Stimulated activated CD8-positive, alpha-beta memory T cell treated with anti-CD3 and anti-CD28 coated beads, Interleukin-7, amount 100 ng/mL, for 4 hours (primary cell): Measurements from ENCODE around the gene GIPC2.
"Not testable (repeated sequence)": the region's sequence is repeated elsewhere in the genome, so short reads cannot be mapped to it uniquely, and the experiment has no call there.

ENCODE experiments used
- DNase-seq, 2 donors: peaks; one replicate each; pipeline ENCODE4 v3.0.0-alpha.2; 2020; ENCODE audit warnings: low read depth in 2 of 2

Gene GIPC2

DNA sequence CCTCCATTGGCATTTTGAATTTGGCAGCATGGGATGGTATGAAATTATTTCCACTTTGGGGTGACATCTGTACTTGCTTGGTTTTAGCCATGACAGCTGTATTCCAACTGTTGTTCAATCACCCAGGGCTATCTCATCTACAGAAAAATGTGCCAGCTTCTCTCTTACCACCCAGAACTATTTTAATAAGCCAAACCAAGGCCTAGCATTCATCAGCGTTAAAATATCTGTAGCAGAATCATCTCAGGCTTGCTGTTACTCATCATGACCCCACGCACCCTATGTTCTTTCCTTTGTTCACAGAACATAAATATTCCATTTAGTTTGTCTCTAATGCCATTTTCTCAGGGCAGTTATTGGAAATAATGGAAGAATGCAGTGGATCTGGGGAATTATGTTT lies 49.8 kb downstream of the GIPC2 start:
- DNase-seq = no peak

- DNase-seq = no peak
Measured at GRCh38 chr1:78096017-78096416, 50.3 kb downstream of the GIPC2 start.

DNA sequence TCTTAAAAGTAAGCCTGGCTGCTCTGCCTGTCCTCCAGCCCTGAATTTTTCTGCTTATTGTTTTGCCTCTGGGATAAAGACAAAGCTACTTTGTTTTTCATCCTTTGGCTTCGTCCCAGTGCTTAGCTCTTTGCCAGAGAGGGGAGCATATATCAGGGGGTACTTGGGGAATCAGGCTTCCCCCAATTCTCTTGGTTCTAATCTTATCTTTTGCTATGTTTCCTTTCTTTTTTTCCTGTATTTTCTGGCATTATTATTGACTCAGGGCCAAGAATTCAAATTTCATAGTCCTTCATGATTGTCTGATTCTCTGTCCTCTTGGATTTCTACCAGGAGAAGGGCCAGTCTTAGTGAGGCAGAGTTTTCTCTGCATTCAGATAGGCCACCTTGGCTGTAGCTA lies 51.2 kb downstream of the GIPC2 start:
- DNase-seq = no peak

DNA sequence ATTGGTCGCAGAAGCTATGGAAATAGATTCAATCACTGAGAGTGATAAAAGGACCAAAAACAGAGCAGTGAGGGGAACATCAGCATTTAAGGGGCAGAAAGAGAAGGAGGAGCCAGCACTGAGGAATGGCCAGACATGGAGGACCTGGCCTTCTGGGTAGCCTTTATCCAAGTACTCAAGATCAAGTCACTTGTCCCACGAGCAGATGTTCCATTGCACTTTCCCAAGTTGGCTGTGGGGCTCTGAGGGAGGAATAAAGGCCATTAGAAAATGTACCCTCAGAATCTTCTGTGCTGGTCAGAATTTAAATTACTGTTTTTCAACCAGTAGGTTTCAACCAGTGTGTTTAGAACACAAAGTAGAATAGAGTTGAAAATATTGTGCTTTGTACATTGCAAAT lies 55.3 kb downstream of the GIPC2 start:
- DNase-seq = no peak

GRCh38 chr1:78101514-78101913 lies 55.7 kb downstream of the GIPC2 start:
- no peak for DNase-seq

GRCh38 chr1:78102082-78102481 lies 56.3 kb downstream of the GIPC2 start:
- no peak for DNase-seq

GRCh38 chr1:78102916-78103315 lies 57.1 kb downstream of the GIPC2 start:
- no peak for DNase-seq

GRCh38 chr1:78104322-78104721 lies 58.6 kb downstream of the GIPC2 start:
- no peak for DNase-seq

DNA sequence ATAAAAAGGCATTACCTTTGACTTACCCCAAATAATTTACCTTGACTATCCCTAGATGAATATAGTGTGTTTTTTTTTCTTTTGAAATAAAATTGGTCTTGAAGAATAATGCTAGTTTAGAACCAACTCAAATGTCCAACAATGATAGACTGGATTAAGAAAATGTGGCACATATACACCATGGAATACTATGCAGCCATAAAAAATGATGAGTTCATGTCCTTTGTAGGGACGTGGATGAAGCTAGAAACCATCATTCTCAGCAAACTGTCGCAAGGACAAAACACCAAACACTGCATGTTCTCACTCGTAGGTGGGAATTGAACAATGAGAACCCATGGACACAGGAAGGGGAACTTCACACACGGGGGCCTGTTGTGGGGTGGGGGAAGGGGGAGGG lies 63.9 kb downstream of the GIPC2 start:
- DNase-seq = not testable (repeated sequence)

GRCh38 chr1:78113156-78113916 lies 67.6 kb downstream of the GIPC2 start:
- no peak for DNase-seq

DNA sequence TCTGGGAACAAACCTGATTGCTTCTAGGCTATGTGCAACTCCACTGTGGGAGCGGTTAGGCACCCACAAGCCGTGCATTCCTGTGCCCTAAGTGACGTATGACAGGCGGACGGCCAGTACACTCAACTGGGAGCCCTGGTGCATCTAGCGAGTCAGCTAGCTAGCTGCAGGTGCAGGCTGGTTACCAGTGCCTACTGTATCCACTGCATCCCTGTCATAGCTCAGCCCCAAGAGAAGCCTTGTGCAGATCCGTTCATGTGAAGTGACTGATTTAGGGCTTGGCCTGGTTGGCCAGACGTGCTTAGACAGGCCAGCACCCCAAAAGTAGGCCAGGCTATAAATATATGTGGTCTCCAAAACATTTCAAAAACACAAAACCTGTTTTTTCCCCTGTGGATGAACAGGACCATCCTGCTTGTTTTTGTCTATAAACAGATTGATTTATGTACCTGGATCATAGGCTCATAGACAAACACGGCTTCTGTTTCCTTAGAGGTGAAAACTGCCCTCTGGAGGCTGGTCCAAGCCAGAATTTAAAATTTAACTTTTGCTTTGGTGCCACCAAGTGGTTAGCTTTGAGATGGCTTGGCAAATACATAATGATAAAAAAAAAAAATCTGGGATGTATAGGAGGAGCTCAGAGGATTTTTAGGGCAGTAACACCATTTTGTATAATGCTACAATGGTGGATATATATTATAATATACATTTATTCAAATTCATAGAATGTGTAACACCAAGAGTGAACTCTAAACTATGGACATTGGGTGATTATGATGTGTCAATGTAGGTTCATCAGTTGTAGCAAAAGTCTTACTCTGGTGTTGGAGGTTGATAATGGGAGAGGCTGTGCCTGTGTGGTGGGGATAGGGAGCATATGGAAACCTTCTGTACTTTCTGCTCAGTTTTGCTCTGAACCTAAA lies 68.5 kb downstream of the GIPC2 start:
- DNase-seq = peak; percentile 14 to 16

DNA sequence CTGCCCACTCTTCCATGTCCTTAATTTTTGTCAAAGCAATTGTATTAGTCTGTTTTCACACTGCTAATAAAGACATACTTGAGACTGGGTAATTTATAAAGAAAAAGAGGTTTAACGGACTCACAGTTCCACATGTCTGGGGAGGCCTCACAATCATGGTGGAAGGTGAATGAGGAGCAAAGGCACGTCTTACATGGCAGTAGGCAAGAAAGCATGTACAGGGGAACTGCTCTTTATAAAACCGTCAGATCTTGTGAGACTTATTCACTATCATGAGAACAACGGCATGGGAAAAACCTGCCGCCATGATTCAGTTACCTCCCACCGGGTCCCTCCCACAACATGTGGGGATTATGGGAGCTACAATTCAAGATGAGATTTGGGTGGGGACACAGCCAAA lies 74.7 kb downstream of the GIPC2 start:
- not testable (repeated sequence) for DNase-seq

DNA sequence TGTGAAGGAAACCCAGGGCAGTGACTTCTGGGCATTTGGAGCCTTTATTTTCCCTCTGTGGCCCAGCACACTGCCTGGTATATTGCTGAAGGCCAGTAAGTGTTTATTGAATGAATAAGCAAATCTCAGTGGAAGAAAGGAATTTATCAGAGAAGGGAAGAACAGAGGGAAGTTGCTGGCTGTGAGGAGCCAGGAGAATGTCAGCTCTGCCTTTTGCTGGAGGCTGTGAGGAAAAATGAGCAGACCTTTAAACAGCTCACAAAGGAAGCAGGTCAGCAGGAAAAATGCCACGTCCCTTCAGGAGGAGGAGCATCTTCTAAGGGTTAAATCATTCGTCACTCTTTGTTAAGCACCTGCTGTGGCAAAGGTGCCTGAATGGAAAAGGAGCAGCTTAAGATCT lies 75.9 kb downstream of the GIPC2 start:
- no peak for DNase-seq

GRCh38 chr1:78122389-78122788 lies 76.6 kb downstream of the GIPC2 start:
- no peak for DNase-seq

DNA sequence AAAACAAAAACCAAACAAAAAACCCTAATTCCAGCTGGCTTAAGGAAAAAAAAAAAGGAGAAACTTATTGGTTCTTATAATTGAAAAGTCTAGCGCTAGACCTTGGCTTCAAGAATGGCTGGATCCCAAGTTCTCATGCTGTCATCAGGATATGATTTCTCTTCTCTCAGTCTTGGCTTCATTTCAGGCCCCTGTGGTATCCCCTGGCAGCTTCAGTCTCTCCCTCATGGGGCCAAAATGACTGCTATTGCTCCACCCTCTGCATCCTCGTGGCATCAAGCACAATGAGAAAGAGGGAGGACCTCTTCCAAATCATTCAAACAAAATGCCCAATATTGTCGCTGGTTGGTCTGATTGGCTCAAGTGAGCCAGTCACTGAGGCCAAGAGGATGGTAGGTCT lies 80.7 kb downstream of the GIPC2 start:
- DNase-seq = no peak

DNA sequence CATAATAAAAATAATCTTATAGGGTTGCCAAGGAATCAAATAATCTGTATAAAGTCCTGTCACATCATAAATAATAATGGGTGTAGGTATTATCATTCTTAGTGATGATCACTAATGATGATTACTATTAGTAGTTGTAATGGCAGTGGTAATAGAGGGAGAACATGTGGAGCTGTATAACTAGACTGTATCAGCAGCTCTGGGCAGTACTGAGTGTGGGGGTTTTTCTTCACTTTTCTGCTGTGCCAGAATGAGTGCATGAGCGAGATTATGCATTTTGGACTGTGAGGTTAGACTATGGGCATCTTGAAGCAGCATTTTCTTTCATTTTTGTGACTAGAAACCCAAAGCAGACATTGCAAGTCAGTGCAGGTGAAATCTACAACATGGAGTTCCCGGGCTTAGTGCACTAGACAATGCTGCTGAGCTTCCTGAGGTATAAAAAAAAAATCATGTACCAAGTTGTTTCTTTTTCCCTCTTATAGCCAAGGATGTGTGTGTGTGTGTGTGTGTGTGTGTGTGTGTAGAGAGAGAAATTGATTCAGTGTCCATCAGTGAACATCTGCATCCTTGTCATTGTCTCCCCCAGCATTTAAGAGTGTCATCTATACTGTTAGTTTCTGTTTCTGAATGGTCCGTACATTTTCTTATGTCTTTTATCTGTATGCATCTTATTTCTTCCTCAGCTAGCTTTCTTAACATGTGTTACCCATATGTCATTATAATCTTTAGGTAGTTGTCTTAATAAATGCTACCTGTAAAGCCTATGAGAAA lies 86.6 kb downstream of the GIPC2 start:
- no peak for DNase-seq

- no peak for DNase-seq
Measured at GRCh38 chr1:78132948-78133322, 87.2 kb downstream of the GIPC2 start.

DNA sequence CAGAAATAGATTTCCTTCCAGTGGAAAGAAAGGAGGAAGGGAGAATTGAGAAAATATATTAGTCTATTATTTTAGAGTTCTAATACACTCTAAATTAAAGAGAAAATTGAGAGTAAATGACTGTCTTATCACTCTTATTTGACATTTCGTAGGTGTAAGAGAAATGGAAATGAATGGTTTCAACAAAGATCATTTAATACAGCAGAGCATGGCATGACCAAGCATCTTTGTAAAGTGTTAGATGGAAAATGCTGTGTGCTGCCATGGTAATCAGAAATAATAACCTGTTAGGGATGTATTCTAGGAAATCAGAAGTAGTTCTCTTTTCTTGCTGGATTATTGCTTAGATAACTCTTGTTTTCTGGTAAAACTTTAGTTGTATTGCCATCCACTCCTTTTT lies 90.9 kb downstream of the GIPC2 start:
- DNase-seq = no peak

DNA sequence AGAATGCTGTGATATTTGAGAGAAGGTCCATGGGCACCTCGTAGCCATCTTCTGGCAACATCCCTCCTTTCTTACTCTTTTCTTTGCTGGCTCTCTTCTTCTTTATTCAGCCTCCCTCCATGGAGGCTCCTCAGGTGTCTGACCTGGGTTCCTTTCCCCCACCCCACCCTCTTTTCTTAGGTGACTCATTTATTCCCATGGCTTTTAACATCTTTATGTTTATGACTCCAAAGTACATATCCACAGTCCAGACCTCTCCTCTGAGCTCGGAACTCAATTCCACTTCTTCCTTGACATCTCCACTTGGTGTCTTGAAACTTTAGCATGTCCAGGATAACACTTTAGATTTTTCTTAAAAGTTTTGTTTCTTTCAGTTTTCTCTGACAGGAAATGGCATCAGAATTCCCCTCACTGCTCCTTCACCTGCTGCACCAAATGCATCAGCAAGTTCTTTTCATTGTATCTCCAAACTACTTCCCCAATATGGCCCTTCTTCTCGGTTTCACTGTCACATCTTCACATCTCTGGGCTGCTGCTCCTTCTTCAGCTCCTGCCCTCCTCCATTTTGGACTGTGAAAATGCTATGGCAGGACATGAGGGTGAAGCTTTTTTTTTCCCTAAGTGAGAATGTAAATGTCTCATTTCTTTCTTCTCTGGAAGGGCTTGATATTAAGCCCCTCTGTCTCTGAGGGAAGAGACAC lies 95.9 kb downstream of the GIPC2 start:
- no peak for DNase-seq

DNA sequence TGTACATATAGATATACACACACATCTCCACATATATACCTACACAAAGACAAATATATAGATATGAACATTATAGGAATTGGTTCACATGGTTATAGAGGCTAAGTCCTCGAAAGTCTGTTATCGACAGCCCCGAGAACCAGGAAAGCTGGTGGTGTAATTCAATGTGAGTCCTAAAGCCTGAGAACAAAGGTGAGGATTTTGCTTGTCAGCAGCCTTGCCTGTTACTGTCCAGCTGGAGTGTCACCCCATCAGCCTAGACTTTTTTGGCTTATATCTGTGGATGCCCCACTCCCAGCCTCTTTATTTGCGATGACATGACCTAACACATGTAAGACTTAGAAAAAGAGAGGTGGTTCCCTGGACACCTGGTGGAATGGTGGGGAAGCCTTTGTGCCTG lies 97.0 kb downstream of the GIPC2 start:
- no peak for DNase-seq

DNA sequence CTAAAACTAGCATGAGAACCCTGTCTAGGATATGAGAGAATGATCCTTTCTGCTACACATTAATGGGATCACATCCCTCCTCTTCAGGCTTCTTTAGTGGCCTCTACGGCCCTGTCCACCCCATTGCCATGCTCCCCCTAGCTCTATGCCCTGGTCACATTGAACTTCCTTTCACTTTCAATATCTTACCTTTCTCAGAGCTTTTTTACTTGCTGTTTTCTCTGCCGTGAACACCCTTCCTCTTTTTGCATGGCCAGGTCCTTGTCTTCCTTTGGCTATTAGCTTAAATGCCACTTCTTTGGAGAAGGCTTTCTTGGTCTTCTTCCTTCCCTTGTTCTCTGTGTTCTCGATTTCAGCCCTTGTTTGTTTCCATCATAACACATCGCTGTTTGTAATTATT lies 97.4 kb downstream of the GIPC2 start:
- DNase-seq = no peak

- no peak for DNase-seq
Measured at GRCh38 chr1:78143673-78144072, 97.9 kb downstream of the GIPC2 start.
